ENCODE data around the gene MPZL1. TPM values are rescaled to one million over a fixed set of nuclear protein-coding genes. Genes with fewer than 3 reads are reported as not detected.

Gene MPZL1
- total and polyA plus RNA-seq, 2 donors (not counting 3 experiments of a cell fraction or from before 2014, with no cell fraction given): 41.7 to 99.1 TPM

- Histone ChIP-seq H4K20me1 (replicated peaks; ENCODE audit: control insufficient read depth, extremely low read depth, insufficient read depth, low read length) (no peaks in the 10 kb centered on the region), H3K4me3 (replicated peaks in 1 of 3; ENCODE audit: insufficient read depth in 1 of 3, low read depth in 1 of 3, low read length in 3 of 3) (no peak overlapping the region), H3K9me1 (replicated peaks; ENCODE audit: control insufficient read depth, extremely low read depth, insufficient read depth, low read length) (no peaks in the 10 kb centered on the region), H3K36me3 (ENCODE audit: control insufficient read depth in 2 of 2, extremely low read depth in 1 of 2, insufficient read depth in 2 of 2, low read length in 2 of 2) (no peaks in the 10 kb centered on the region), H3K9me3 (replicated peaks; ENCODE audit: control insufficient read depth, insufficient read depth, low read length) (no peaks in the 10 kb centered on the region), H3K27ac (ENCODE audit: insufficient read depth, low read depth, low read length) (no peak overlapping the region), H3K9ac (replicated peaks; ENCODE audit: extremely low read depth, insufficient read depth, low read length) (no peak overlapping the region), H2AFZ (ENCODE audit: low read depth, low read length) (no peak overlapping the region), H3K79me2 (ENCODE audit: control insufficient read depth, insufficient read depth, low read length) (no peaks in the 10 kb centered on the region), H3K4me1 (ENCODE audit: control insufficient read depth, extremely low read depth, insufficient read depth, low read length) (peaks cover 2% of the 10 kb centered on the region), H3K27me3 (ENCODE audit: control insufficient read depth in 2 of 2, insufficient read depth in 2 of 2, low read length in 2 of 2) (peaks cover 28 to 42% of the 10 kb centered on the region in 2 experiments), H3K4me2 (ENCODE audit: insufficient read depth, low read length) (no peak overlapping the region)
- DNase-seq (ENCODE audit: low read depth, low spot score) (no peak), FAIRE-seq (no peak)
- intact Hi-C loops (cut with micrococcal nuclease): no loop called here
- no TSS peak for BruUV-seq (replicated peaks)
- ChIA-PET CTCF (no interaction called here), POLR2A (no interaction called here)
- dilution Hi-C loops (cut with MboI; ENCODE audit: extremely low pct_ligation_motif_present, low sequenced_read_pairs): no loop called here
- no peak for TF ChIP-seq EZH2 (IDR thresholded peaks at IDR 0.05; ENCODE audit: borderline replicate concordance, low read depth, low read length, severe bottlenecking)
- no peak for TF ChIP-seq POLR2AphosphoS5 (IDR thresholded peaks at IDR 0.05; ENCODE audit: insufficient read depth, low read depth, low read length)
- no peak for TF ChIP-seq CTCF (IDR thresholded peaks at IDR 0.05; ENCODE audit: extremely low read depth in 1 of 2, insufficient read depth in 1 of 2, low read depth in 1 of 2, low read length in 2 of 2)
- TF ChIP-seq MYC (IDR thresholded peaks at IDR 0.05; ENCODE audit: low read depth, low read length): no peak
- TF ChIP-seq POLR2A (IDR thresholded peaks at IDR 0.05; ENCODE audit: low read depth, low read length): no peak
- no peak for TF ChIP-seq GATA2 (IDR thresholded peaks at IDR 0.05; ENCODE audit: insufficient read depth, insufficient read length, low read depth, low read length)
- no peak for TF ChIP-seq FOS (IDR thresholded peaks at IDR 0.05; ENCODE audit: borderline replicate concordance, insufficient read depth, low read length)
- TF ChIP-seq JUN (IDR thresholded peaks at IDR 0.05; ENCODE audit: borderline replicate concordance, insufficient read depth, insufficient read length, low read depth): no peak
Measured at GRCh38 chr1:167707942-167708341, 13.8 kb upstream of the MPZL1 start.
